ENCODE data around the gene TTLL1. TPM values are rescaled to one million over a fixed set of nuclear protein-coding genes. Genes with fewer than 3 reads are reported as not detected.

TTLL1 gene
- total RNA-seq, 1 experiment from 2014 or later = 4.6 TPM

GRCh38 chr22:42992886-42993479 is 96.2 kb downstream of the TTLL1 start:
- no peaks in the 10 kb centered on the region for H3K36me3 ChIP-seq (ENCODE audit: control insufficient read depth, insufficient read depth, low read length)
- ATAC-seq (no peak), DNase-seq (ENCODE audit: low read depth, low spot score) (no peak)
- H3K27ac ChIP-seq (ENCODE audit: low read length) = no peak overlapping the region
- in situ Hi-C loops (cut with HindIII; ENCODE audit: low pct_unique_long_range_greater_than_20kb, low sequenced_read_pairs) (no loop called here), intact Hi-C loops (cut with micrococcal nuclease; ENCODE audit: unreplicated experiment) (no loop called here)
- POLR2A ChIA-PET = no interaction called here
- TF ChIP-seq REST (IDR thresholded peaks at IDR 0.05; ENCODE audit: insufficient read depth in 1 of 2, low read depth in 2 of 2, low read length in 1 of 2) (no peak), TCF7L2 (IDR thresholded peaks at IDR 0.05; ENCODE audit: low read depth, low read length) (no peak), POLR2AphosphoS5 (IDR thresholded peaks at IDR 0.05; ENCODE audit: low read depth, low read length) (no peak), SIN3A (IDR thresholded peaks at IDR 0.05; ENCODE audit: borderline replicate concordance, insufficient read depth, low read depth, low read length) (no peak)
- TF ChIP-seq, protein P1, sequence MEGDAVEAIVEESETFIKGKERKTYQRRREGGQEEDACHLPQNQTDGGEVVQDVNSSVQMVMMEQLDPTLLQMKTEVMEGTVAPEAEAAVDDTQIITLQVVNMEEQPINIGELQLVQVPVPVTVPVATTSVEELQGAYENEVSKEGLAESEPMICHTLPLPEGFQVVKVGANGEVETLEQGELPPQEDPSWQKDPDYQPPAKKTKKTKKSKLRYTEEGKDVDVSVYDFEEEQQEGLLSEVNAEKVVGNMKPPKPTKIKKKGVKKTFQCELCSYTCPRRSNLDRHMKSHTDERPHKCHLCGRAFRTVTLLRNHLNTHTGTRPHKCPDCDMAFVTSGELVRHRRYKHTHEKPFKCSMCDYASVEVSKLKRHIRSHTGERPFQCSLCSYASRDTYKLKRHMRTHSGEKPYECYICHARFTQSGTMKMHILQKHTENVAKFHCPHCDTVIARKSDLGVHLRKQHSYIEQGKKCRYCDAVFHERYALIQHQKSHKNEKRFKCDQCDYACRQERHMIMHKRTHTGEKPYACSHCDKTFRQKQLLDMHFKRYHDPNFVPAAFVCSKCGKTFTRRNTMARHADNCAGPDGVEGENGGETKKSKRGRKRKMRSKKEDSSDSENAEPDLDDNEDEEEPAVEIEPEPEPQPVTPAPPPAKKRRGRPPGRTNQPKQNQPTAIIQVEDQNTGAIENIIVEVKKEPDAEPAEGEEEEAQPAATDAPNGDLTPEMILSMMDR (IDR thresholded peaks at IDR 0.05) = no peak
- H3K4me1 ChIP-seq (ENCODE audit: control insufficient read depth, insufficient read depth, low read length) = peaks cover 22% of the 10 kb centered on the region
- CTCF ChIA-PET = no interaction called here
- H3K9me3 ChIP-seq (ENCODE audit: control insufficient read depth, insufficient read depth, low read depth, low read length) = no peaks in the 10 kb centered on the region
- no TSS peak for BruUV-seq (replicated peaks)
- H3K27me3 ChIP-seq (ENCODE audit: control insufficient read depth, insufficient read depth, low read length) = no peaks in the 10 kb centered on the region
- no peak overlapping the region for H3K4me3 ChIP-seq (ENCODE audit: low read depth in 2 of 2, low read length in 2 of 2)

GRCh38 chr22:42992092-42992491 is 97.1 kb downstream of the TTLL1 start:
- intact Hi-C loops (cut with micrococcal nuclease; ENCODE audit: unreplicated experiment) (no loop called here), in situ Hi-C loops (cut with HindIII; ENCODE audit: low pct_unique_long_range_greater_than_20kb, low sequenced_read_pairs) (no loop called here)
- ChIA-PET POLR2A (no interaction called here), CTCF (no interaction called here)
- H3K9me3 ChIP-seq (ENCODE audit: control insufficient read depth, insufficient read depth, low read depth, low read length) = no peaks in the 10 kb centered on the region
- DNase-seq (ENCODE audit: low read depth, low spot score) = no peak
- H3K27me3 ChIP-seq (ENCODE audit: control insufficient read depth, insufficient read depth, low read length) = no peaks in the 10 kb centered on the region
- no peak overlapping the region for H3K4me3 ChIP-seq (ENCODE audit: low read depth in 2 of 2, low read length in 2 of 2)
- BruUV-seq (replicated peaks) = no TSS peak
- H3K27ac ChIP-seq (ENCODE audit: low read length) = no peak overlapping the region
- H3K4me1 ChIP-seq (ENCODE audit: control insufficient read depth, insufficient read depth, low read length) = peaks cover 19% of the 10 kb centered on the region
- no peak for ATAC-seq
- no peaks in the 10 kb centered on the region for H3K36me3 ChIP-seq (ENCODE audit: control insufficient read depth, insufficient read depth, low read length)
- TF ChIP-seq REST (IDR thresholded peaks at IDR 0.05; ENCODE audit: insufficient read depth in 1 of 2, low read depth in 2 of 2, low read length in 1 of 2) = no peak
- TF ChIP-seq, protein P1 (IDR thresholded peaks at IDR 0.05) = no peak
- no peak for TF ChIP-seq POLR2AphosphoS5 (IDR thresholded peaks at IDR 0.05; ENCODE audit: low read depth, low read length)
- TF ChIP-seq TCF7L2 (IDR thresholded peaks at IDR 0.05; ENCODE audit: low read depth, low read length) = no peak
- TF ChIP-seq SIN3A (IDR thresholded peaks at IDR 0.05; ENCODE audit: borderline replicate concordance, insufficient read depth, low read depth, low read length) = no peak

Data from Panc1 (cell line).